Activated CD8-positive, alpha-beta memory T cell treated with anti-CD3 and anti-CD28 coated beads, Interleukin-2, amount 50 U/mL, for 1 hour (primary cell): Measurements from ENCODE around the gene SRF.

ENCODE experiments used
- DNase-seq: peaks from one replicate; pipeline ENCODE4 v3.0.0-alpha.2; 2020; ENCODE audit errors: extremely low read depth

SRF gene

DNA sequence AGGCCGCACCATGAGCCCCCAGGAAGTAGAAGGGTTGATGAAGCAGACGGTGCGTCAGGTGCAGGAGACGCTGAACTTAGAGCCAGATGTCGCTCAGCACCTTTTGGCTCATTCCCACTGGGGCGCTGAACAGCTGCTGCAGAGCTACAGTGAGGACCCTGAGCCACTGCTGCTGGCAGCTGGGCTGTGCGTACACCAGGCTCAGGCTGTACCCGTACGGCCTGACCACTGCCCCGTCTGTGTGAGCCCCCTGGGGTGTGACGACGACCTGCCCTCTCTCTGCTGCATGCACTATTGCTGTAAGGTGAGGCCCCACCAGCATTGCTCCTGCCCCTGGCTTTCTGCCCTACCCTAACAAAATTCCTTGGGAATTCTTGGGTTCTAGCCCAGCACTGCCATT, 45.1 kb downstream of the SRF start:
- DNase-seq = no peak

DNA sequence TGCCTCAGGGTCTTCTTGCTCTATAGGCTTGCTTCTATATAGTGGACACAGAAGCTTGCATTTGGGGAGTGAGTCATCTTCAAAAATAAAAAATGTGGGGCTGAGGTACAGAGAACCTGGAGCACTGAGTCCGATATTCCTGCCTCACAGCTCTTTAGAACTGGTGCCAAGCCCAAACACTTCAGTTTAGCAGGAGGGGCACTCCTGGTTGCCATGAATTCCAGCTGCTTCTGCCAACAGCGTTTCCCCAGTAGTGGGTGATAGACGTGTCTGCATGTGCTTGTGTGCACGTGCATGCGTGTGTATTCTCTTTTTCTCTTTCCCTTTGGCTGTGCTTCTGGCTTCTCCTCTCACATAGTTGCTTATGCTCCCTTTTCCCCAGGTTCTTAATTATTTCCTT, 46.3 kb downstream of the SRF start:
- DNase-seq = no peak

DNA sequence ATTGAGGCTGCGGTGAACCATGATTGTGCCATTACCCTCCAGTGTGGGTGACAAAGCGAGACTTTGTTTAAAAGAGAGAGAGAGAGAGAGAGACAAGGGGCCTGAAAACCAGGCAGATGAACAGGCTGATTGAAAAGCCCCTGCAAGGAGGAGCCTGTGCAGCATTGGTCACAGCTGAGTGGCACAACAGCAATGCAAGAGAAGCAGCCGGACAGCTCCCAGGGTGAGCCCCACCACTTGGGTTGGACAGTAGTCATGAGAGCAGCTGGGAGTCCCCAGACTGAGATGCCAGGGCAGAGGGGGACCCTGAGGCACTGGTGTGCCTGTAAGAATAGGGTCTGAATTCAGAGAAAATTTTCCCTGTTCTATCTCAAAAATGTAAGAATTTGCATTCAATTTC, 48.0 kb downstream of the SRF start:
- no peak for DNase-seq

DNA sequence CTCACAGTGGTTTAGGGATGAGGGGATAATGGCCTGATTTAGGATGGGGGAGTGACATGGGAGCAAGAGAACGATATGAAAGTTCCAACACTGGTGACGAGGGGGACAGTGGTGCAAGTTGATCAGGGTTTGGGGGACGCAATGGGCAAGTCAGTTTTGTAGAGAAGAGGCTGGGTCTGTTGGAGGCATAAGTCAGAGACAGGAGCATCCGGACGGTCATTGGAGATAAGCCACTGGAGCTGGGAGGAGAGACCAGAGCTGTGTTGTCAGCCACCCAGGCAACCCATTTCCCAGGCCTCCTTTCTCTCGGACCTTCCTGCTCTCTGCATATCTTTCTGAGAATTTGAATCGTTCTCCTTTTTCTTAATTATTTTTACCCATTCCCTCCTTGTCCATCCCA, 48.7 kb downstream of the SRF start:
- no peak for DNase-seq

DNA sequence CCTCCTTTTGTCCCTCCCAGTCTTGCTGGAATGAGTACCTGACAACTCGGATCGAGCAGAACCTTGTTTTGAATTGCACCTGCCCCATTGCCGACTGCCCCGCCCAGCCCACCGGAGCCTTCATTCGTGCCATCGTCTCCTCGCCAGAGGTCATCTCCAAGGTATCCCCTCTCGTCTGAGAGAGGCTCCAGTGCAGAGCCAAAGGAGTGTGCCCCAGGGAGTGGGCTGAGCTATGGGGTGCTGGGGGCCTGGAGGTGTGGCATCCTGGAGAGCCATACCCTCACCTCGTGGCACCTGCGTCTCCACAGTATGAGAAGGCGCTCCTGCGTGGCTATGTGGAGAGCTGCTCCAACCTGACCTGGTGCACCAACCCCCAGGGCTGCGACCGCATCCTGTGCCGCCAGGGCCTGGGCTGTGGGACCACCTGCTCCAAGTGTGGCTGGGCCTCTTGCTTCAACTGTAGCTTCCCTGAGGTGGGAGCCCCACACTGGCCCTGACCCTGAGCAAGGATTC, 49.4 kb downstream of the SRF start:
- DNase-seq = no peak

DNA sequence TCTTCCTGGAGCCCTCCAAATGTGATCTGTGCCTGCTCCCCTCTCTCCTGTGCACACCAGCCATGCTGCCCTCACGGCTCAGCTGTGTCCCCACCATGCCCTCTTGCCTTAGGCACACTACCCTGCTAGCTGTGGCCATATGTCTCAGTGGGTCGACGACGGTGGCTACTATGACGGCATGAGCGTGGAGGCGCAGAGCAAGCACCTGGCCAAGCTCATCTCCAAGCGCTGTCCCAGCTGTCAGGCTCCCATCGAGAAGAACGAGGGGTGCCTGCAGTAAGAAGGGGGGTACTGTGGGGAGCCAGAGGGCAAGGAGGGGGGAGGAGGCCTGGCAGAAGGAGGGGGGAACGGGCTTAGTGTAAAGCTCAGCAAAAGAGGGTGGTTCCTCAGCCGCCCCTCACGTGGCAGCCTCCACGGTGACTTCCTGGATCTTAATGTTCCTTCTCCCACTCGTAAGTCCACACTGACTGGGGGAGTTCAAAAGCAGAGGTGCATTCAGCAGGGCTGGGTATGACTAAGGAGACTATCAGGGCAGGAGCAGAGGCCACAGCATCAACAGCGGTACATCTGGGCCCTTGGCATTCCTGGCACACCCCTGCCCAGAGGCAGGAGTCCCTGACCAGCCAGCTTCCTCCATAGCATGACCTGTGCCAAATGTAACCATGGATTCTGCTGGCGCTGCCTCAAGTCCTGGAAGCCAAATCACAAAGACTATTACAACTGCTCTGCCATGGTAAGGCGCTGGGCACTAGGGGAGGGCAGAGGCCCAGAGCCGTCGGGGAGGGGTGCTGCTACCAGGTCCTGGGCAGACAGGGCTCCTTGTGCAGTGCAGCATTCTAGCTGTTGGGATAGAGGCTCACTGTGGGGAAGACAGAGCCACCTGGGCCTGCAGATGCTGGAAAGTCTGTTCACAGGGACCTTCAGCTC, 50.2 kb downstream of the SRF start:
- no peak for DNase-seq

DNA sequence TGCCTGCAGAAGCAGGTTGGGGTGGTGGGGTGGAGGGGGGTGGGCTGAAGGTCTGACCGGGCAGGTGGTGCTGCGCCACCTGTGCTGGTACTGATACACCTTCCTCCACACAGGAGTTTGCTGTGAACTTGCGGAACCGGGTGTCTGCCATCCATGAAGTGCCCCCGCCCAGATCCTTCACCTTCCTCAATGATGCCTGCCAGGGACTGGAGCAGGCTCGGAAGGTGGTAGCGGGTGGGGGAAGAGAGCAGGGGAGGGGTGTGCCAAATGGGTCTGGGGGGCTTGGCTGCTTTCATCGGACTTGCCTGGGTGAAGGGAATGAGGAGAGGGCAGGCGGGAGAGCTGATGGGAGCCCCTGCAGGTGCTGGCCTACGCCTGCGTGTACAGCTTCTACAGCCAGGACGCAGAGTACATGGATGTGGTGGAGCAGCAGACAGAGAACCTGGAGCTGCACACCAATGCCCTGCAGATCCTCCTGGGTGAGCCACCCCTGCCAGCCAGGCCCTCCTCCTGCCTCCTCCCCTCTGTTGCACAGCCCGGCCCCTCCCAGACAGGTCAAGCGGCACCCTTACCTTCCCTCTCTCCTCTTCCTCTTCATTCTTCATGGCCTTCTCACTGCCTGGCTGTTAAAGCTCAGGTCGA, 51.5 kb downstream of the SRF start:
- no peak for DNase-seq

DNA sequence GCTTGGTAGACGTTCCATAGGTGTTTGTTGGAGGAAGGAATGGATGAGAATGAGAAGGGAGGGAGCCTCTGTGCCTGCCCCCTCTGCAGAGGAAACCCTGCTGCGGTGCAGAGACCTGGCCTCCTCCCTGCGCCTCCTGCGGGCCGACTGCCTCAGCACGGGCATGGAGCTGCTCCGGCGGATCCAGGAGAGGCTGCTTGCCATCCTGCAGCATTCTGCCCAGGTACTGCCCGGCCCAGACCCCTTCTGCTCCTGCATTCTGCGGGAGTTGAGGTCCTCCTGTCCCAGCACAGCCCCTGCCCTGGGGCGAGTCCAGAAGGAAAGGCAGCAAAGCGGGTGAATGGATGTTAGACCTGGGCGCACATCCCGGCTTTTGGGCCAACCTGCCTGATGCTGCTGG, 52.1 kb downstream of the SRF start:
- no peak for DNase-seq

DNA sequence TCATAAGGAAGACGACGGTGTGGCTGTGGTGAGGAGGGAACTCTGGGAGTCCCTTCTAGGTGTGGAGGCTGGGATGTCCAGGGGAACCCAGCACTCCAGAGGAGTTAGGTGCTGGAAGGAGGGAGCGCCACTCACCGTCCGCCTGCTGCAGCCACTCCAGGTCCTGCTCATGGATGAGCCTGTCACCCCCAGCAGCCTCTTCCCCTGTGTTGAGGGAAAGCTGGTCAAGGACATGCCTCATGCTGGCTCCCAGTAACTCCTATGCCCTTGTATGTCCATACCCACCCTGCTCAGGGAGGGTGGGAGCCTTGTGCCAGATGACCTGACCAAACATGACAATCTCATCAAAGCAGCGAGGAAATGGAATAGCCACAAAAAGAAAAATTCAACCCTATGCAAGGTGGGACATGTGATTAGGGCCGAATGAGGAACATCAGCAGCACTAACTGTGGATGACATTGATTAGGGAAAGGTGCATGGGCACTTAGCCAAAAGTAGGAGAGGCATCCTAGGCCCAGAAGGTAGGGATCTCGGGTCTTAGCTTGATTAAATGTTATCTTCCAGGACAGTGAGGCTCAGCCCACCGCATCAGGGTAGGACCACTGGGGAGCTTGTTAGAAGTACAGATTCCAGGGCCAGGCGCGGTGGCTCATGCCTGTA, 55.3 kb downstream of the SRF start:
- no peak for DNase-seq

DNA sequence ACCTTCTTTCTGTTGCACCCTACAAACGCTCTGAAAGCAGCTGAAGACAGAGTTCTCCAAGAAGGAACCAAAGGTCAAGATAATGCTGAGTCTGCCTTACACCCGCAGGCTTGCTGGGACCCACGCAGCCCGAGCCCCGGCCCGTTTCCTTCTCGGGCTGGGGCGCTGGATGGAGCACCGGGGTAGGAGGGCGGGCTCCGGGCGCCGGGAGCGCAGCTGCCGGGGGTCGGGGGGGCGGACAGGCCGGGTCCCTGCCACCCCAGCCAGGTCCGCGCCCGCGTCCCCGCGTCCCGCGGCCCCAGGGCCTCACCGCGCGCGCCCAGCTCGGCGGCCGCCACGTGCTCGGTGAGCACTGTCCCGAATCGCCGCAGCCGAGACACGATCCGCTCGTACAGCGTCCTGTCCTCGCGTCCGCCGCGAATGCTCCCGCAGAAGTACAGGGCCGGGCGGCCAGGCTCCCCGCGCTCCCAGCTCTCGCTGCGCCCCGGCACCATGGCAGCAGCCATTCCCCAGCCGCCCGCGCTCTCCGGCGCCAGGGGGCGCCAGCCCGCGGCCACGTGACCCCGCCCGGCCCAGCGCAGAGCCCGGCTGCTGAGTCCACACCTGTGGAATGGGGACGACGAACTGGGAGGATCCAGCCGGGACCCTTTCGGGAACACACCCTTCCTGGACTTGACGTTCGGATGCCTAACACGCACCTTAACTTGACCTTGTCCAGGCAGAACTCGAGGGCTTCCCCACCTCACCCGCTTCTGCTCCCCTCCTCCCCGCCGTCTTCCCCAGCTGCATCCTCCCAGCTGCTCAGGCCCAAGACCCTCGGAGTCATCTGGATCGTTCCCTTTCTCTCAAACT, 58.1 kb downstream of the SRF start, which contains the start of gene DNPH1:
Gene DNPH1 (minus strand): TSS at position 531 of the 852 bp plus-strand sequence. CDS start 25 bp downstream, at position 506.
- DNase-seq = no peak

DNA sequence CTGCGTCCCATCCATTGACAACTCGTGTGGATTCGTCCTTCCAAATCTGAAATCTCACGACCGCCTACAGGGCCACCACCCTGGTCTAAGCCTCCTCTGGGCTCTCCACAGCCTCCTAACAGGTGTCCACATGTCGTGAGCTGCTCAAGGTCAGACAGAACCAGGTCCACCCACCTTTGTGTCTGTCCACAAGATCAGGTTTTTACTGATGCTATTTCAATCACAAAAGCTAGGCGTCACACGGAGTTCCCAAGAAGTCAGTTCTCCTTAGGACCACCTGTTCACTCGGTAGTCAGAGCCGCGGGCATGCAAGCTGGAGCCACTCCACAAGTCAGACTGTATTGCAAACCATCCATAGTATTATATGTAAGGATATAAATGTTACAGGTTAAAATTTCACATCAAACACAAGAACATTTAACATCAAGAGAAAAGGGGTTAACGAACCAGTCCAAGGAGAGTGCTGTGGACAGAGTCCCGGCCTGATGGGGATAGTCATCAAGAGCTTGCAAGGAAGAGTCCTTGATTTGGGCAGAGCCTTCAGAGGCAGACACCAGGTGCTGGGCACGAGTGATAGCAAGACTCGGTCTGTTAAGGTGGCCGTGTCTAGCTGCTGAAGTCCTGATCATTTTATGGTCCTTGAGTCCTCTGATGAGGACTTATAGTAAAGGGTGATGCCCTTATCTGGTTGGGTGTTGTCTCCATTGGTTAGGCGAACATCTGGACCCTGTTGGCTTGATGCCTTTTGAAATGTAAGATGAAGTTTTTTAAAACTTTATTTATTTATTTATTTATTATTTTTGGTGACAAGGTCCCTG, 58.9 kb downstream of the SRF start:
- no peak for DNase-seq

DNA sequence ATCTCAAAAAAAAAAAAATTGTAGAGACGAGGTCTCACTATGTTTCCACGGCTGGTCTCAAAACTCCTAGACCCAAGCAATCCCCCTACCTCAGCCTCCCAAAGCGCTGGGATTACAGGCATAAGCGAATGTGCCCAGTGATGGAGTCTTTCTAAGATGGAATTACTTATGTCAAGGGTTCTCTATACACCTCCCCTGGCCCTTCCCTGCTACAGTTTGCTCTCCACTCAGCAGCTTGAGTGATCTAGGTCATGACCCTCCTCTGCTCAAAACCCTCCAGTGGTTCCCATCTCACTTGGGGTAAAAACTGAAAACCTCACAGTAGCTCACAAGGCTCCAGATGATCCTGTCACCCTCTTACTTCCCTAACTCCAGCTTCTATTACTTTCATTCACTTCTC, 60.0 kb downstream of the SRF start:
- no peak for DNase-seq
